Measurements from ENCODE around the gene CACNB1. TPM values are rescaled to one million over a fixed set of nuclear protein-coding genes. Genes with fewer than 3 reads are reported as not detected.

Gene CACNB1
- polyA plus RNA-seq, 1 donor (not counting 4 experiments of a cell fraction or from before 2014, with no cell fraction given), result 4.0 TPM

DNA sequence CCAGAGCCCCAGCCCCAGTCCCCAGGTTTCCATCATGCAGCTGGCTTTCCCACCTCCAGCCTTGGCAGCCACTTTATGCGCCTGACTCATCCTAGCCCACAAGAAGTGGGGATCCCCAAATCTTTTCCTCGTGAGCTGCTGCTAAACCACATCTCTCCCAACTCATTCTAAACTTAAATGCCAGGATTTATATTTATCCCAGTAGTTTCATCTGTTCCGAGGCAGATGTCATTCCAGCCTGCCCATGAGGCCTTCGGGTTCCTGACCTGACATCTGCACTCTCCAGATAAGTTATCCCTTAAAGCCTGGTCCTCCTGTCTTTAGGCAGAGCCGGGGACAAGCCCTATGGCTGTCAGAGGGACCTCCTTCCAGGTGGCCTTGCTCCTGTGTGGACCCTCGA, 62.6 kb downstream of the CACNB1 start:
- Histone ChIP-seq H3K4me2 (ENCODE audit: control insufficient read depth, extremely low read depth, insufficient read depth, low read depth, low read length) (no peak overlapping the region), H3K79me2 (ENCODE audit: control insufficient read depth, insufficient read depth, low read length) (no peaks in the 10 kb centered on the region), H3K4me3 (ENCODE audit: control insufficient read depth in 2 of 3, extremely low read depth in 1 of 3, insufficient read depth in 2 of 3, low read depth in 1 of 3, low read length in 3 of 3) (no peak overlapping the region), H3K27me3 (ENCODE audit: control insufficient read depth, extremely low read depth, insufficient read depth, low read length) (no peaks in the 10 kb centered on the region), H2AFZ (ENCODE audit: control insufficient read depth, low read length) (no peak overlapping the region), H3K9me1 (ENCODE audit: control insufficient read depth, extremely low read depth, insufficient read depth, low read length) (no peaks in the 10 kb centered on the region), H3K4me1 (ENCODE audit: control insufficient read depth, extremely low read depth, insufficient read depth, low read length) (peaks cover 17% of the 10 kb centered on the region), H3K27ac (ENCODE audit: control insufficient read depth, insufficient read depth, low read length) (no peak overlapping the region), H3K36me3 (ENCODE audit: control insufficient read depth in 2 of 2, extremely low read depth in 1 of 2, insufficient read depth in 2 of 2, low read length in 2 of 2) (no peaks in the 10 kb centered on the region), H4K20me1 (ENCODE audit: control insufficient read depth, extremely low read depth, insufficient read depth, low read length) (no peaks in the 10 kb centered on the region), H3K9ac (ENCODE audit: control insufficient read depth, extremely low read depth, insufficient read depth, low read length) (no peak overlapping the region), H3K9me3 (ENCODE audit: control insufficient read depth, low read depth, low read length) (no peaks in the 10 kb centered on the region)
- dilution Hi-C loops (cut with MboI; ENCODE audit: extremely low pct_ligation_motif_present, low sequenced_read_pairs), result no loop called here
- DNase-seq (ENCODE audit: low read depth, low spot score), result no peak
- FAIRE-seq, result no peak
- TF ChIP-seq CTCF (optimal IDR thresholded peaks at IDR 0.05 in 1 of 3, IDR thresholded peaks at IDR 0.05 in 1 of 3, conservative IDR thresholded peaks at IDR 0.05 in 1 of 3; ENCODE audit: extremely low read depth in 1 of 3, insufficient read depth in 2 of 3, low read length in 3 of 3) (no peak), EZH2 (IDR thresholded peaks at IDR 0.05; ENCODE audit: low read length) (no peak)

DNA sequence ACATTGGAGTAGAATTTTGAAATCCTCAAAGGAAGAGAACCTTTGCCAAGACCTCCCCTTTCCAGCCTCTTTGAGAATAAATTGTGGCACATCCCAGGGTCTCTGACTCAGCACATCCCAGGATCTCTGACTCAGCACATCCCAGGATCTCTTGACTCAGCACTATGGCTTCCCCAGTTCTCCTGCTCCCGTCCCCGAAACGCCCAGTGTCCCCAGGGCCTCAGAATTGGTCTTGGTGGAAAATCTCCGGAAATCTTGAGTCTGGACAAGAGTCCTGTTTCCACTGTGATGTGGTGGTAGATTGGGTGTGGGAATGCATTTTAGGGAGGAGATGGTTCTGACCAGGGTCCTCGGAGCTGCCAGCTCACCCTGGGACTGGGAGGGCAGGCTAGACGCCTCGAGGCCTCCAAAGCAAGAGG, 65.3 kb downstream of the CACNB1 start:
- no peaks in the 10 kb centered on the region for H4K20me1 ChIP-seq (ENCODE audit: control insufficient read depth, extremely low read depth, insufficient read depth, low read length)
- no peaks in the 10 kb centered on the region for H3K9me1 ChIP-seq (ENCODE audit: control insufficient read depth, extremely low read depth, insufficient read depth, low read length)
- H3K9ac ChIP-seq (ENCODE audit: control insufficient read depth, extremely low read depth, insufficient read depth, low read length), result no peak overlapping the region
- no peaks in the 10 kb centered on the region for H3K9me3 ChIP-seq (ENCODE audit: control insufficient read depth, low read depth, low read length)
- H3K27ac ChIP-seq (ENCODE audit: control insufficient read depth, insufficient read depth, low read length), result no peak overlapping the region
- DNase-seq (ENCODE audit: low read depth, low spot score), result no peak
- TF ChIP-seq EZH2 (IDR thresholded peaks at IDR 0.05; ENCODE audit: low read length) (no peak), CTCF (optimal IDR thresholded peaks at IDR 0.05 in 1 of 3, IDR thresholded peaks at IDR 0.05 in 1 of 3, conservative IDR thresholded peaks at IDR 0.05 in 1 of 3; ENCODE audit: extremely low read depth in 1 of 3, insufficient read depth in 2 of 3, low read length in 3 of 3) (no peak)
- H3K4me1 ChIP-seq (ENCODE audit: control insufficient read depth, extremely low read depth, insufficient read depth, low read length), result no peaks in the 10 kb centered on the region
- H3K4me2 ChIP-seq (ENCODE audit: control insufficient read depth, extremely low read depth, insufficient read depth, low read depth, low read length), result no peak overlapping the region
- no peaks in the 10 kb centered on the region for H3K79me2 ChIP-seq (ENCODE audit: control insufficient read depth, insufficient read depth, low read length)
- H2AFZ ChIP-seq (ENCODE audit: control insufficient read depth, low read length), result no peak overlapping the region
- no peak overlapping the region for H3K4me3 ChIP-seq (ENCODE audit: control insufficient read depth in 2 of 3, extremely low read depth in 1 of 3, insufficient read depth in 2 of 3, low read depth in 1 of 3, low read length in 3 of 3)
- no peaks in the 10 kb centered on the region for H3K27me3 ChIP-seq (ENCODE audit: control insufficient read depth, extremely low read depth, insufficient read depth, low read length)
- FAIRE-seq, result no peak
- H3K36me3 ChIP-seq (ENCODE audit: control insufficient read depth in 2 of 2, extremely low read depth in 1 of 2, insufficient read depth in 2 of 2, low read length in 2 of 2), result no peaks in the 10 kb centered on the region
- dilution Hi-C loops (cut with MboI; ENCODE audit: extremely low pct_ligation_motif_present, low sequenced_read_pairs), result no loop called here

Data from keratinocyte (primary cell).